ENCODE measurements around the gene LIPG. TPM values are rescaled to one million over a fixed set of nuclear protein-coding genes. Genes with fewer than 3 reads are reported as not detected.

LIPG gene
- total RNA-seq, 1 experiment from 2014 or later, result 6.8 TPM

DNA sequence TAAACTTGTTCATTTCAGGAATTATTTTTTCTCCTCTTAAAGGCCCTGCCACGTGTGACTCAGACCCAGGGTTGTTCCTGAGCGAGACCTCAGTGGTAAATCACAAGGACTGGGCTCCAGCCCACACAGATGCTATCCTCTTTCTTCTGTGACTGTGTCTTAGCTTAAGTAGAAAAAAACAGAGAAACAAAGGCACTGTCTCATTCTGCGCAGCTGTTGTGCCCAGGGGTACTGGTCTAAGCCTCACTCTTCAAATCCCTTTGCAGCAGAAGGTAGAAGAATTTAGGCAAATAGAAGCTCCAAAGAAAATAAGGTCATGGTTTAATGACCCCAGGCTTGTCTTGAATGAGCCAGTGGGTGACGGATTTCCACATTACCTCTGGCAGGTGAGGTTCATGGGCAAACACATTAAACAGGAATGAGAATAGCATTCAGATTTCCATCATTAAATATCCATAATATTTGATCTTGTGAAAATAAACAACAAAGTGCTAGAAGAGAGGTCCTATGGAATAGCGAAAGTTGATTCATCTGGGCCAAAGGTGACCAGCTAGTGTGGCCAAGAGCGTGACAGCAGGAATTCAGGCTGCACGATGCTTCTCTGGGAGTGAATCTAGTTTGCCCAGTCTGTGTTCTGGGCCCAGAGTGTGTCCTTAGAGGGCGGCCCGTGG, 63.3 kb downstream of the LIPG start (continued):
- TF ChIP-seq, protein P1, sequence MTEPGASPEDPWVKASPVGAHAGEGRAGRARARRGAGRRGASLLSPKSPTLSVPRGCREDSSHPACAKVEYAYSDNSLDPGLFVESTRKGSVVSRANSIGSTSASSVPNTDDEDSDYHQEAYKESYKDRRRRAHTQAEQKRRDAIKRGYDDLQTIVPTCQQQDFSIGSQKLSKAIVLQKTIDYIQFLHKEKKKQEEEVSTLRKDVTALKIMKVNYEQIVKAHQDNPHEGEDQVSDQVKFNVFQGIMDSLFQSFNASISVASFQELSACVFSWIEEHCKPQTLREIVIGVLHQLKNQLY (CRISPR knock-in tag; IDR thresholded peaks at IDR 0.05), result no peak
- TF ChIP-seq, protein P2, sequence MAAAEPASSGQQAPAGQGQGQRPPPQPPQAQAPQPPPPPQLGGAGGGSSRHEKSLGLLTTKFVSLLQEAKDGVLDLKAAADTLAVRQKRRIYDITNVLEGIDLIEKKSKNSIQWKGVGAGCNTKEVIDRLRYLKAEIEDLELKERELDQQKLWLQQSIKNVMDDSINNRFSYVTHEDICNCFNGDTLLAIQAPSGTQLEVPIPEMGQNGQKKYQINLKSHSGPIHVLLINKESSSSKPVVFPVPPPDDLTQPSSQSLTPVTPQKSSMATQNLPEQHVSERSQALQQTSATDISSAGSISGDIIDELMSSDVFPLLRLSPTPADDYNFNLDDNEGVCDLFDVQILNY (CRISPR knock-in tag; IDR thresholded peaks at IDR 0.05), result no peak
- TF ChIP-seq CBFB (CRISPR knock-in tag; IDR thresholded peaks at IDR 0.05; ENCODE audit: low read depth), result no peak
- TF ChIP-seq, protein P3, sequence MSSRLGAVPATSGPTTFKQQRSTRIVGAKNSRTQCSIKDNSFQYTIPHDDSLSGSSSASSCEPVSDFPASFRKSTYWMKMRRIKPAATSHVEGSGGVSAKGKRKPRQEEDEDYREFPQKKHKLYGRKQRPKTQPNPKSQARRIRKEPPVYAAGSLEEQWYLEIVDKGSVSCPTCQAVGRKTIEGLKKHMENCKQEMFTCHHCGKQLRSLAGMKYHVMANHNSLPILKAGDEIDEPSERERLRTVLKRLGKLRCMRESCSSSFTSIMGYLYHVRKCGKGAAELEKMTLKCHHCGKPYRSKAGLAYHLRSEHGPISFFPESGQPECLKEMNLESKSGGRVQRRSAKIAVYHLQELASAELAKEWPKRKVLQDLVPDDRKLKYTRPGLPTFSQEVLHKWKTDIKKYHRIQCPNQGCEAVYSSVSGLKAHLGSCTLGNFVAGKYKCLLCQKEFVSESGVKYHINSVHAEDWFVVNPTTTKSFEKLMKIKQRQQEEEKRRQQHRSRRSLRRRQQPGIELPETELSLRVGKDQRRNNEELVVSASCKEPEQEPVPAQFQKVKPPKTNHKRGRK (CRISPR knock-in tag; IDR thresholded peaks at IDR 0.05; ENCODE audit: borderline replicate concordance), result no peak
- TF ChIP-seq ZBTB21 (CRISPR knock-in tag; IDR thresholded peaks at IDR 0.05; ENCODE audit: borderline replicate concordance), result no peak

DNA sequence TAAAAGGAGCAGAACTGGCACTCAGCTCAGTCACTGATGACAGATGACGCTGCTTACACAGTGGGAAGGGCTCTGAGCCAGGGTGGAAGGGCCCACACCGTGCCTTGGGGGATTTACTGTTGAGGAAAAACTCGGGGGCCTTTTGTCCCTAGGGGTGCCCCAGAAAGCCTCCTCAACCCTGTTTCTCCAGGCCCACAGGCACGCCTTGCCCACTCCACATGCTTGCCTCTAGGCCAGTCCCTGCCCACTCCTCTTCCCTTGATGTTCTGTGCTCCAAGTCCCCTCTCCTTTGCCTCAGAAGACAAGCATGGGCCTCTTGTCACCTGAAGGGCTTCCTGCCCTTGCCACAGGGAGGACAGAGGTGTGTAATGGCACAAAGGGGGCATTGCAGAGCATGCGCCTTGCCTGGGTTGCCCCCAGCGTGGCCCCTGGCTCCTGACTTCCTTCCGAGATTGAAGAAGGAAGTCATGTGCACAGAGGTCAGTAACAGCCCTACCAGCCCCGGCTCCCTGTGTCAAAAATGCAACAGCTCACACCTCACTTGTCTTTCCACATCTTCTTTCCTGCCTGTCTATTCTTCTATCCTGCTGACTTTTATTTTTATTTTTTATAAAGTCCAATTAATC, 65.1 kb downstream of the LIPG start:
- peaks cover under 1% of the 10 kb centered on the region; the same call in 1 of the 2 replicates for H3K27me3 Mint-ChIP-seq (ENCODE audit: low read depth)
- peaks cover 15% of the 10 kb centered on the region for H3K4me1 Mint-ChIP-seq
- POLR2A ChIA-PET, result interaction anchor here (0.7 kb wide), 1 partner anchor 9 kb away, joined by 5 read pairs; no protein-coding TSS in a partner anchor
- TF ChIP-seq, protein P4, sequence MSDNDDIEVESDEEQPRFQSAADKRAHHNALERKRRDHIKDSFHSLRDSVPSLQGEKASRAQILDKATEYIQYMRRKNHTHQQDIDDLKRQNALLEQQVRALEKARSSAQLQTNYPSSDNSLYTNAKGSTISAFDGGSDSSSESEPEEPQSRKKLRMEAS (CRISPR knock-in tag; IDR thresholded peaks at IDR 0.05), result no peak
- TF ChIP-seq ZNF263 (CRISPR knock-in tag; IDR thresholded peaks at IDR 0.05; ENCODE audit: low read depth), result no peak
- TF ChIP-seq, protein P5, sequence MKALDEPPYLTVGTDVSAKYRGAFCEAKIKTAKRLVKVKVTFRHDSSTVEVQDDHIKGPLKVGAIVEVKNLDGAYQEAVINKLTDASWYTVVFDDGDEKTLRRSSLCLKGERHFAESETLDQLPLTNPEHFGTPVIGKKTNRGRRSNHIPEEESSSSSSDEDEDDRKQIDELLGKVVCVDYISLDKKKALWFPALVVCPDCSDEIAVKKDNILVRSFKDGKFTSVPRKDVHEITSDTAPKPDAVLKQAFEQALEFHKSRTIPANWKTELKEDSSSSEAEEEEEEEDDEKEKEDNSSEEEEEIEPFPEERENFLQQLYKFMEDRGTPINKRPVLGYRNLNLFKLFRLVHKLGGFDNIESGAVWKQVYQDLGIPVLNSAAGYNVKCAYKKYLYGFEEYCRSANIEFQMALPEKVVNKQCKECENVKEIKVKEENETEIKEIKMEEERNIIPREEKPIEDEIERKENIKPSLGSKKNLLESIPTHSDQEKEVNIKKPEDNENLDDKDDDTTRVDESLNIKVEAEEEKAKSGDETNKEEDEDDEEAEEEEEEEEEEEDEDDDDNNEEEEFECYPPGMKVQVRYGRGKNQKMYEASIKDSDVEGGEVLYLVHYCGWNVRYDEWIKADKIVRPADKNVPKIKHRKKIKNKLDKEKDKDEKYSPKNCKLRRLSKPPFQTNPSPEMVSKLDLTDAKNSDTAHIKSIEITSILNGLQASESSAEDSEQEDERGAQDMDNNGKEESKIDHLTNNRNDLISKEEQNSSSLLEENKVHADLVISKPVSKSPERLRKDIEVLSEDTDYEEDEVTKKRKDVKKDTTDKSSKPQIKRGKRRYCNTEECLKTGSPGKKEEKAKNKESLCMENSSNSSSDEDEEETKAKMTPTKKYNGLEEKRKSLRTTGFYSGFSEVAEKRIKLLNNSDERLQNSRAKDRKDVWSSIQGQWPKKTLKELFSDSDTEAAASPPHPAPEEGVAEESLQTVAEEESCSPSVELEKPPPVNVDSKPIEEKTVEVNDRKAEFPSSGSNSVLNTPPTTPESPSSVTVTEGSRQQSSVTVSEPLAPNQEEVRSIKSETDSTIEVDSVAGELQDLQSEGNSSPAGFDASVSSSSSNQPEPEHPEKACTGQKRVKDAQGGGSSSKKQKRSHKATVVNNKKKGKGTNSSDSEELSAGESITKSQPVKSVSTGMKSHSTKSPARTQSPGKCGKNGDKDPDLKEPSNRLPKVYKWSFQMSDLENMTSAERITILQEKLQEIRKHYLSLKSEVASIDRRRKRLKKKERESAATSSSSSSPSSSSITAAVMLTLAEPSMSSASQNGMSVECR (CRISPR knock-in tag; IDR thresholded peaks at IDR 0.05; ENCODE audit: borderline replicate concordance), result no peak
- TF ChIP-seq HMGA2 (CRISPR knock-in tag; IDR thresholded peaks at IDR 0.05), result no peak
- CTCF ChIA-PET, result no interaction called here
- no peak for ATAC-seq
- H3K4me3 Mint-ChIP-seq, result no peak overlapping the region
- no peaks in the 10 kb centered on the region for H3K36me3 Mint-ChIP-seq
- no peaks in the 10 kb centered on the region for H3K9me3 Mint-ChIP-seq
- H3K27ac Mint-ChIP-seq, result no peak overlapping the region
- DNase-seq (ENCODE audit: low spot score), result no peak

DNA sequence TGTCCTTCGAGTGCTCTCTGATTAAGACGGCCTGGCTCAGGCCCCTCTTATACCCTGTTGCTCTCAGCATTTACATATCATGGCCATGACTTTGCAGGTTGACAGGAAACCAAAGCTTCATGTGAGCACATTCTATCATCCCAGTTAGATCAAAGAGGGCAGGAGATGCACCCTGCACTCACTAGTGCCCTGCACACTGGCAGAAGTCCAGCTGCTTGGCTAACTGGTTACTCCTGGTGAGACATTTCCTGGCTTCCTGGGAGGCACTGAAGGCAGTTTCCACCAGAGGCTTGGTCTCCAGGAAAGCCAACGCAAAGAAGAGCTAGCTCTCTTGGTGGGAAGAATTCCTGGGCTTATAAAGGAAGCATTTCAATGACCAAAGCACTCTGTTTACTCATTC, 66.3 kb downstream of the LIPG start:
- ChIA-PET POLR2A (no interaction called here), CTCF (interaction anchor here (0.7 to 1.7 kb wide), 5 partner anchors 8 to 123 kb away, joined by 3 to 9 read pairs (median 3); no protein-coding TSS in a partner anchor)
- Mint-ChIP-seq H3K36me3 (no peaks in the 10 kb centered on the region), H3K27ac (no peak overlapping the region), H3K4me3 (no peak overlapping the region), H3K27me3 (ENCODE audit: low read depth) (no peaks in the 10 kb centered on the region), H3K9me3 (no peaks in the 10 kb centered on the region), H3K4me1 (peaks cover 15% of the 10 kb centered on the region)
- DNase-seq (ENCODE audit: low spot score), result no peak
- ATAC-seq, result no peak
- TF ChIP-seq NFE2L1 (CRISPR knock-in tag; IDR thresholded peaks at IDR 0.05) (no peak), ATF1 (CRISPR knock-in tag; IDR thresholded peaks at IDR 0.05) (no peak), OVOL2 (CRISPR knock-in tag; IDR thresholded peaks at IDR 0.05; ENCODE audit: borderline replicate concordance) (no peak), ZNF121 (CRISPR knock-in tag; IDR thresholded peaks at IDR 0.05) (no peak), HMGA2 (CRISPR knock-in tag; IDR thresholded peaks at IDR 0.05) (no peak)
- TF ChIP-seq, protein P6, sequence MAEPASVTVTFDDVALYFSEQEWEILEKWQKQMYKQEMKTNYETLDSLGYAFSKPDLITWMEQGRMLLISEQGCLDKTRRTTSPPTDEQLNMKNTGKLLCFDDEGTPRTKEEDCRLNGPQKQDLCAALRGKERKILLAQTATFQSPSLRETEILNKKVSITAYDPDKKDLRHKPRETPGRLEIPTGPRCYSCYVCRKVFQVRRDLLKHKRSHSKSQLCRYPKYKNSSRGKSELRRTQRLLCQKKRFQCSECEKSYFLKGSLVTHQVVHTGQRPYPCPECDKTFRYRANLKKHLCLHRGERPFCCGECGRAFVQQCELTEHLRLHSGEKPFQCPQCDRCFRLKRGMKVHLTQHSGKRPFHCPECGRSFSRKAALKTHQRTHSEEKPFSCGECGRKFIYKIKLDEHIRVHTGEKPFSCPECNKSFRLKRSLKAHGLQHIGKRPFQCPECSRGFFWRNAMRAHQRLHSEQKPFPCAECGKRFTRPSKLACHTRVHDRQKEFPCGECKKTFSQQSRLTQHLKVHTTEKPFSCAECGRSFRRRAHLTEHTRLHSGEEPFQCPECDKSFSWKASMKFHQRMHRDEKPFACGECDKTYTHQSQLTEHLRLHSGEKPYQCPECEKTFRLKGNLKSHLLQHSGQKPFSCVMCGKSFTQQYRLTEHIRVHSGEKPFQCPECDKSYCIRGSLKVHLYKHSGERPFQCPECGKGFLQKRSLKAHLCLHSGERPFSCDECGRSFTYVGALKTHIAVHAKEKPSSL (CRISPR knock-in tag; conservative IDR thresholded peaks at IDR 0.05), result no peak
- TF ChIP-seq, protein P7, sequence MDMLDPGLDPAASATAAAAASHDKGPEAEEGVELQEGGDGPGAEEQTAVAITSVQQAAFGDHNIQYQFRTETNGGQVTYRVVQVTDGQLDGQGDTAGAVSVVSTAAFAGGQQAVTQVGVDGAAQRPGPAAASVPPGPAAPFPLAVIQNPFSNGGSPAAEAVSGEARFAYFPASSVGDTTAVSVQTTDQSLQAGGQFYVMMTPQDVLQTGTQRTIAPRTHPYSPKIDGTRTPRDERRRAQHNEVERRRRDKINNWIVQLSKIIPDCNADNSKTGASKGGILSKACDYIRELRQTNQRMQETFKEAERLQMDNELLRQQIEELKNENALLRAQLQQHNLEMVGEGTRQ (CRISPR knock-in tag; IDR thresholded peaks at IDR 0.05), result no peak
- TF ChIP-seq, protein P8, sequence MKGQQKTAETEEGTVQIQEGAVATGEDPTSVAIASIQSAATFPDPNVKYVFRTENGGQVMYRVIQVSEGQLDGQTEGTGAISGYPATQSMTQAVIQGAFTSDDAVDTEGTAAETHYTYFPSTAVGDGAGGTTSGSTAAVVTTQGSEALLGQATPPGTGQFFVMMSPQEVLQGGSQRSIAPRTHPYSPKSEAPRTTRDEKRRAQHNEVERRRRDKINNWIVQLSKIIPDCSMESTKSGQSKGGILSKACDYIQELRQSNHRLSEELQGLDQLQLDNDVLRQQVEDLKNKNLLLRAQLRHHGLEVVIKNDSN (CRISPR knock-in tag; IDR thresholded peaks at IDR 0.05), result no peak
- TF ChIP-seq, protein P9, sequence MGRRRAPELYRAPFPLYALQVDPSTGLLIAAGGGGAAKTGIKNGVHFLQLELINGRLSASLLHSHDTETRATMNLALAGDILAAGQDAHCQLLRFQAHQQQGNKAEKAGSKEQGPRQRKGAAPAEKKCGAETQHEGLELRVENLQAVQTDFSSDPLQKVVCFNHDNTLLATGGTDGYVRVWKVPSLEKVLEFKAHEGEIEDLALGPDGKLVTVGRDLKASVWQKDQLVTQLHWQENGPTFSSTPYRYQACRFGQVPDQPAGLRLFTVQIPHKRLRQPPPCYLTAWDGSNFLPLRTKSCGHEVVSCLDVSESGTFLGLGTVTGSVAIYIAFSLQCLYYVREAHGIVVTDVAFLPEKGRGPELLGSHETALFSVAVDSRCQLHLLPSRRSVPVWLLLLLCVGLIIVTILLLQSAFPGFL (CRISPR knock-in tag; IDR thresholded peaks at IDR 0.05; ENCODE audit: borderline replicate concordance), result no peak
